Measurements from ENCODE around the gene EFNB2. TPM values are rescaled to one million over a fixed set of nuclear protein-coding genes. Genes with fewer than 3 reads are reported as not detected.

The EFNB2 gene
- total and polyA plus RNA-seq, 2 donors (not counting 3 experiments of a cell fraction or from before 2014, with no cell fraction given): 50.4 to 69.5 TPM

DNA sequence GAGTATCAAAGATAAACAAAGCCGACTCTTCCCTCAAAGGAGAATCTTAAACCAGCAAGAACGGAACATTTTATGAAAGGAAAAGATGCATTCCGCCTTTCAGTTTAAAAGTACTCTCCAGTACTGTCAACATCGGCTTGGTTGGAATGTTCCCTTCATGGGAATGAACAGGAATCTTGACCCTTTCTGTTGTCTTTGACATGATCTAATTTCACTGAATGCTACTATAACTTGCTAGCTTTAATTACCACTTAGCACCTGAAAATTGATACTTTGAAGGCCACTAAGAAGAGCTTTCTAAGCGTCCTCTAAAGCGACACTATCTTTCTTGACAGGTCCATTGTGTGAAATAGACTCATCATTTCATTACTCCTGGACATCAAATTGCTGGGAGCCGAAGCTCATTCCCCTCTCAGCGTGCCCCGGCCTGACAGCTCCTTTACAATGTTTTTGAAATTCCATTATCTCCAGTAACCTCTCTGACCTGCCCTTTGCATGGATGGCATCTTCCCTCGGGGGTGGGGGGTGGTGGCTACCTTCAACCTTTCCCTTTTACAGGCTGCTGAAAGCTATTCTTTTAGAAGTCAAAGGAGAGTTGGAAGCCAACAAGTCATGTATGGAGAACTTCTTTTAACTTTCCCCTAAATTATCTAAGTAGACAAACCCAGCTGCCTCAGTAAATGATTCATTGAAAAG, 67.9 kb downstream of the EFNB2 start:
- no TSS peak for BruUV-seq (replicated peaks)
- DNase-seq (ENCODE audit: low read depth, low spot score) (no peak), FAIRE-seq (no peak)
- TF ChIP-seq JUN (IDR thresholded peaks at IDR 0.05; ENCODE audit: borderline replicate concordance, insufficient read depth, insufficient read length, low read depth) (no peak), POLR2AphosphoS5 (IDR thresholded peaks at IDR 0.05; ENCODE audit: insufficient read depth, low read depth, low read length) (no peak), FOS (IDR thresholded peaks at IDR 0.05; ENCODE audit: borderline replicate concordance, insufficient read depth, low read length) (no peak), EZH2 (IDR thresholded peaks at IDR 0.05; ENCODE audit: borderline replicate concordance, low read depth, low read length, severe bottlenecking) (no peak), MYC (IDR thresholded peaks at IDR 0.05; ENCODE audit: low read depth, low read length) (no peak), CTCF (IDR thresholded peaks at IDR 0.05; ENCODE audit: extremely low read depth in 1 of 2, insufficient read depth in 1 of 2, low read depth in 1 of 2, low read length in 2 of 2) (no peak), GATA2 (IDR thresholded peaks at IDR 0.05; ENCODE audit: insufficient read depth, insufficient read length, low read depth, low read length) (no peak), POLR2A (IDR thresholded peaks at IDR 0.05; ENCODE audit: low read depth, low read length) (no peak)
- TF ChIP-seq, protein P1, sequence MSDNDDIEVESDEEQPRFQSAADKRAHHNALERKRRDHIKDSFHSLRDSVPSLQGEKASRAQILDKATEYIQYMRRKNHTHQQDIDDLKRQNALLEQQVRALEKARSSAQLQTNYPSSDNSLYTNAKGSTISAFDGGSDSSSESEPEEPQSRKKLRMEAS (IDR thresholded peaks at IDR 0.05; ENCODE audit: insufficient read depth, insufficient read length): no peak
- Histone ChIP-seq H3K4me2 (ENCODE audit: insufficient read depth, low read length) (no peak overlapping the region), H4K20me1 (replicated peaks; ENCODE audit: control insufficient read depth, extremely low read depth, insufficient read depth, low read length) (no peaks in the 10 kb centered on the region), H3K27ac (ENCODE audit: insufficient read depth, low read depth, low read length) (no peak overlapping the region), H3K9me1 (replicated peaks; ENCODE audit: control insufficient read depth, extremely low read depth, insufficient read depth, low read length) (no peaks in the 10 kb centered on the region), H3K4me1 (ENCODE audit: control insufficient read depth, extremely low read depth, insufficient read depth, low read length) (peaks cover 7% of the 10 kb centered on the region), H2AFZ (ENCODE audit: low read depth, low read length) (no peak overlapping the region), H3K9me3 (replicated peaks; ENCODE audit: control insufficient read depth, insufficient read depth, low read length) (no peaks in the 10 kb centered on the region), H3K79me2 (ENCODE audit: control insufficient read depth, insufficient read depth, low read length) (no peaks in the 10 kb centered on the region), H3K36me3 (ENCODE audit: control insufficient read depth in 2 of 2, extremely low read depth in 1 of 2, insufficient read depth in 2 of 2, low read length in 2 of 2) (no peaks in the 10 kb centered on the region), H3K9ac (replicated peaks; ENCODE audit: extremely low read depth, insufficient read depth, low read length) (no peak overlapping the region), H3K4me3 (replicated peaks in 1 of 3; ENCODE audit: insufficient read depth in 1 of 3, low read depth in 1 of 3, low read length in 3 of 3) (no peak overlapping the region), H3K27me3 (ENCODE audit: control insufficient read depth in 2 of 2, insufficient read depth in 2 of 2, low read length in 2 of 2) (peaks cover 0 to 6% of the 10 kb centered on the region in 2 experiments)
- intact Hi-C loops (cut with micrococcal nuclease) (no loop called here), dilution Hi-C loops (cut with MboI; ENCODE audit: extremely low pct_ligation_motif_present, low sequenced_read_pairs) (no loop called here)
- CTCF ChIA-PET: interaction anchor here (1.2 to 1.8 kb wide), 2 partner anchors 12 to 20 kb away, joined by 4 to 5 read pairs; no protein-coding TSS in a partner anchor
- POLR2A ChIA-PET: no interaction called here
